GM12878 (cell line): ENCODE data around the gene SGCB. TPM values are rescaled to one million over a fixed set of nuclear protein-coding genes. Genes with fewer than 3 reads are reported as not detected.

Experiments used
- ATAC-seq: fragments of 200-7000 bp; cut with Tn5 transposase; 3 replicates; pipeline ENCODE4 v1.9.1; 2020; ENCODE audit warnings: mild to moderate bottlenecking, moderate library complexity
- BruUV-seq: library from RNA; stranded (reverse); fragments of 400-500 nt; replicated peaks from 2 replicates; lab custom pipeline; 2021; lab: Mats Ljungman, UMichigan
- CTCF ChIA-PET: fragments of 300-600 bp; sonication (Branson Sonifier 250); formaldehyde crosslinking; extraction: SDS; loops from one replicate; lab custom pipeline; 2021; ENCODE audit warnings: inconsistent platforms; lab: Yijun Ruan, JAX
- POLR2A ChIA-PET: fragments of 350-600 bp; formaldehyde crosslinking; extraction: SDS; loops from one replicate; lab custom pipeline; 2021; ENCODE audit warnings: inconsistent platforms; lab: Charles Lee
- RAD21 ChIA-PET: fragments of 300-600 bp; sonication (Branson Sonifier 250); formaldehyde crosslinking; loops from one replicate; lab custom pipeline; 2023; ENCODE audit warnings: antibody characterized with exemption; ENCODE audit not compliant: unreplicated experiment; lab: Charles Lee
- SMC1A ChIA-PET: fragments of 300-600 bp; sonication (Branson Sonifier 250); formaldehyde crosslinking; loops from one replicate; lab custom pipeline; 2023; ENCODE audit not compliant: unreplicated experiment, uncharacterized antibody; lab: Charles Lee
- DNase-seq: peaks from one replicate; pipeline ENCODE4 v3.0.0-alpha.2; 2011; ENCODE audit warnings: low read depth, low spot score
- FAIRE-seq: peaks from 3 replicates; lab custom pipeline; 2011; peaks lifted over from hg19 to GRCh38; lab: Jason Lieb, UNC
- H2AFZ ChIP-seq: 2 replicates; pipeline ENCODE4 v1.6.0; 2011; ENCODE audit warnings: low read depth, low read length, control low read depth; ENCODE audit not compliant: control insufficient read depth
- H3K27ac ChIP-seq: 2 replicates; pipeline ENCODE4 v1.5.1; 2011; ENCODE audit warnings: control low read depth; ENCODE audit not compliant: control insufficient read depth, insufficient read depth
- H3K27me3 ChIP-seq, 2 experiments: replicated peaks in 1 of 2; 2 replicates each; pipeline versions ENCODE4 v1.6.0 to v1.6.1; 2011; ENCODE audit warnings: low read length in 1 of 2; ENCODE audit not compliant: control insufficient read depth in 2 of 2, insufficient read depth in 2 of 2
- H3K36me3 ChIP-seq, 2 experiments: 2 replicates each; pipeline ENCODE4 v1.5.1; 2011; ENCODE audit warnings: low read length in 1 of 2; ENCODE audit not compliant: control insufficient read depth in 2 of 2, insufficient read depth in 2 of 2
- H3K4me1 ChIP-seq: 2 replicates; pipeline ENCODE4 v1.6.1; 2011; ENCODE audit warnings: mild to moderate bottlenecking, low read length, moderate library complexity, mixed read lengths; ENCODE audit not compliant: control insufficient read depth, insufficient read depth
- H3K4me2 ChIP-seq: 2 replicates; pipeline ENCODE4 v1.6.0; 2011; ENCODE audit warnings: control low read depth; ENCODE audit not compliant: control insufficient read depth, insufficient read depth
- H3K4me3 ChIP-seq: fragments of 200-600 bp; sonication (generic); 2 replicates; pipeline ENCODE4 v1.5.1; 2016
- H3K79me2 ChIP-seq: 2 replicates; pipeline ENCODE4 v1.6.0; 2011; ENCODE audit warnings: low read length; ENCODE audit not compliant: control insufficient read depth, insufficient read depth
- H3K9ac ChIP-seq: 2 replicates; pipeline ENCODE4 v1.8.0; 2011; ENCODE audit warnings: low read length, control low read depth, mixed read lengths; ENCODE audit not compliant: control insufficient read depth, insufficient read depth
- H3K9me3 ChIP-seq: replicated peaks from 3 replicates; pipeline ENCODE4 v1.5.1; 2011; ENCODE audit warnings: mild to moderate bottlenecking, low read length; ENCODE audit not compliant: control insufficient read depth, insufficient read depth
- H4K20me1 ChIP-seq: 2 replicates; pipeline ENCODE4 v1.6.0; 2011; ENCODE audit not compliant: control insufficient read depth, insufficient read depth
- ATF7 ChIP-seq: fragments of 450-650 bp; IDR thresholded peaks from 2 replicates; pipeline ENCODE4 v1.6.1; 2016; ENCODE audit warnings: low read depth, mild to moderate bottlenecking
- FOXK2 ChIP-seq: fragments of 450-650 bp; IDR thresholded peaks from 2 replicates; pipeline ENCODE4 v1.6.1; 2017; ENCODE audit warnings: mild to moderate bottlenecking, moderate library complexity
- FOXM1 ChIP-seq: IDR thresholded peaks from 2 replicates; pipeline ENCODE4 v1.6.1; 2012; ENCODE audit warnings: low read depth, mild to moderate bottlenecking, inconsistent platforms, low read length, moderate library complexity
- MTA2 ChIP-seq: fragments of 450-650 bp; IDR thresholded peaks from 2 replicates; pipeline ENCODE4 v1.6.1; 2016; ENCODE audit warnings: low read depth, mild to moderate bottlenecking, moderate library complexity
- PAX5 ChIP-seq: IDR thresholded peaks from 2 replicates; pipeline ENCODE4 v1.6.1; 2011; ENCODE audit warnings: low read depth, low read length, borderline replicate concordance
- SIX5 ChIP-seq: IDR thresholded peaks from 2 replicates; pipeline ENCODE4 v1.6.1; 2011; ENCODE audit warnings: mild to moderate bottlenecking, low read depth, low read length, moderate library complexity; ENCODE audit not compliant: severe bottlenecking
- SPI1 ChIP-seq: IDR thresholded peaks from 2 replicates; pipeline ENCODE4 v1.6.1; 2011; ENCODE audit warnings: low read depth, mild to moderate bottlenecking, low read length, moderate library complexity, borderline replicate concordance; ENCODE audit not compliant: insufficient read depth
- SREBF2 ChIP-seq: IDR thresholded peaks from 2 replicates; pipeline ENCODE4 v1.6.1; 2012; ENCODE audit warnings: mild to moderate bottlenecking, low read length
- TAF1 ChIP-seq: IDR thresholded peaks from 2 replicates; pipeline ENCODE4 v1.6.1; 2011; ENCODE audit warnings: mild to moderate bottlenecking, low read depth, low read length, borderline replicate concordance
- WGBS: methylation state at CpG from one replicate; pipeline ENCODE4 v1.1.6; 2016; ENCODE audit warnings: low lambda C conversion rate; ENCODE audit not compliant: insufficient replicate concordance, insufficient coverage; ENCODE audit errors: missing lambda C conversion rate; 5-methylcytosine and 5-hydroxymethylcytosine counted together
- in situ Hi-C: fragments of 300-500 bp; cut with MboI; formaldehyde crosslinking; loops from 9 replicates; pipeline ENCODE4 v1.14.3; 2018; ENCODE audit warnings: mixed read lengths
- intact Hi-C: fragments of 100-400 bp; cut with micrococcal nuclease; formaldehyde crosslinking; loops from one replicate; pipeline ENCODE4 v1.14.2; 2022; ENCODE audit not compliant: unreplicated experiment
- polyA plus RNA-seq, 11 experiments: library from polyadenylated mRNA; depleted of rRNA in 4 of 11; unstranded in 6 of 11; stranded (reverse) in 5 of 11; fragments of >200 nt; fragmentation: Nextera tagmentation in 4 of 11; fragmentation: Illumina TruSeq in 1 of 11; extraction: Ambion mirVana in 4 of 11; extraction: Trizol in 1 of 11; gene quantifications; 1 replicate in 1 of 11; 2 replicates in 10 of 11; pipeline versions ENCODE4 v1.2.1 to v1.2.3, GENCODE V29; 2011 to 2016; ENCODE audit warnings: inconsistent platforms in 2 of 11, missing spikeins in 2 of 11, low read depth in 1 of 11
- total RNA-seq, 4 experiments: library from RNA; depleted of rRNA in 3 of 4; stranded (reverse); fragments of >200 nt in 3 of 4; fragmentation: Illumina TruSeq in 1 of 4; extraction: Trizol in 1 of 4; gene quantifications; 2 replicates each; pipeline versions ENCODE4 v1.2.1 to v1.2.3, GENCODE V29; 2013 to 2021
- TF ChIP-seq, protein P1 (sequence below): fragments of 450-650 bp; IDR thresholded peaks from 2 replicates; pipeline ENCODE4 v1.6.1; 2018; ENCODE audit warnings: mild to moderate bottlenecking, low read depth, moderate library complexity; ENCODE audit not compliant: partially characterized antibody
- TF ChIP-seq, protein P2 (sequence below): IDR thresholded peaks from 2 replicates; pipeline ENCODE4 v1.6.1; 2011; ENCODE audit warnings: borderline replicate concordance, low read depth, mild to moderate bottlenecking, moderate library complexity, low read length; ENCODE audit not compliant: insufficient read depth, poor library complexity, severe bottlenecking

The SGCB gene
- total and polyA plus RNA-seq, 10 of the 15 experiments (the other 5 are each of a cell fraction or from before 2014, with no cell fraction given), result 4.7 to 13.2 (median 7.4) TPM

DNA sequence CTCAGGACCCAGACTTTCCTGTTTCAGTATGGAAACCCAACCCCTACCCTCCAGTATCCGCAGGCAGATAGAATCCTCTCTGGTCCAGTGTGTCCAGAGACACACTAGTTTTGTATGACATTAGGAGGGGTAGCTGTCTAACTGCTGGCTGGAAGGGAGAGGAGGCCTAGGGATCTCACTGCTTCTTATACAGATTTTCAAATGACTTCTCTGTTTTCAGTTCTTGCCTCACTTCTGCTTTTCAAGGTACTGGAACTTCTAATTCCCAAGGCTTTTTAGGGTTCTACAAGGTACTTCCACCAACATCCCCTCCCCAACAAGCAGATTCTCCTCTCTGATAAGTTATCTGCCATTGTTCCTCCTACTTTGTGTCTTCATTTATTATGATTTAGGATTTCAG is 6.1 kb downstream of the SGCB start:
- intact Hi-C loops, result loop anchor here (2.0 to 10.0 kb wide), 2 partner anchors 189 to 613 kb away; partner anchors contain the start of gene DCUN1D4
- no peak for DNase-seq
- H3K27ac ChIP-seq, result no peak overlapping the region
- ChIA-PET CTCF (no interaction called here), RAD21 (no interaction called here), SMC1A (no interaction called here), POLR2A (no interaction called here)
- no peak overlapping the region for H3K9ac ChIP-seq
- H3K4me3 ChIP-seq, result no peak overlapping the region
- H4K20me1 ChIP-seq, result no peaks in the 10 kb centered on the region
- no peak for FAIRE-seq
- in situ Hi-C loops, result no loop called here
- WGBS, result 100% methylated on average over 1 of the region's 1 CpG
- TF ChIP-seq, protein P1, sequence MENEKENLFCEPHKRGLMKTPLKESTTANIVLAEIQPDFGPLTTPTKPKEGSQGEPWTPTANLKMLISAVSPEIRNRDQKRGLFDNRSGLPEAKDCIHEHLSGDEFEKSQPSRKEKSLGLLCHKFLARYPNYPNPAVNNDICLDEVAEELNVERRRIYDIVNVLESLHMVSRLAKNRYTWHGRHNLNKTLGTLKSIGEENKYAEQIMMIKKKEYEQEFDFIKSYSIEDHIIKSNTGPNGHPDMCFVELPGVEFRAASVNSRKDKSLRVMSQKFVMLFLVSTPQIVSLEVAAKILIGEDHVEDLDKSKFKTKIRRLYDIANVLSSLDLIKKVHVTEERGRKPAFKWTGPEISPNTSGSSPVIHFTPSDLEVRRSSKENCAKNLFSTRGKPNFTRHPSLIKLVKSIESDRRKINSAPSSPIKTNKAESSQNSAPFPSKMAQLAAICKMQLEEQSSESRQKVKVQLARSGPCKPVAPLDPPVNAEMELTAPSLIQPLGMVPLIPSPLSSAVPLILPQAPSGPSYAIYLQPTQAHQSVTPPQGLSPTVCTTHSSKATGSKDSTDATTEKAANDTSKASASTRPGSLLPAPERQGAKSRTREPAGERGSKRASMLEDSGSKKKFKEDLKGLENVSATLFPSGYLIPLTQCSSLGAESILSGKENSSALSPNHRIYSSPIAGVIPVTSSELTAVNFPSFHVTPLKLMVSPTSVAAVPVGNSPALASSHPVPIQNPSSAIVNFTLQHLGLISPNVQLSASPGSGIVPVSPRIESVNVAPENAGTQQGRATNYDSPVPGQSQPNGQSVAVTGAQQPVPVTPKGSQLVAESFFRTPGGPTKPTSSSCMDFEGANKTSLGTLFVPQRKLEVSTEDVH, result no peak
- TF ChIP-seq SPI1, result peak; percentile 57
- no peak overlapping the region for H3K4me2 ChIP-seq
- no peaks in the 10 kb centered on the region for H3K36me3 ChIP-seq
- H3K4me1 ChIP-seq, result no peaks in the 10 kb centered on the region
- no peak overlapping the region for H2AFZ ChIP-seq
- H3K9me3 ChIP-seq, result no peaks in the 10 kb centered on the region
- ATAC-seq, result no peak
- no peaks in the 10 kb centered on the region for H3K79me2 ChIP-seq
- H3K27me3 ChIP-seq, result no peaks in the 10 kb centered on the region
- no TSS peak for BruUV-seq

DNA sequence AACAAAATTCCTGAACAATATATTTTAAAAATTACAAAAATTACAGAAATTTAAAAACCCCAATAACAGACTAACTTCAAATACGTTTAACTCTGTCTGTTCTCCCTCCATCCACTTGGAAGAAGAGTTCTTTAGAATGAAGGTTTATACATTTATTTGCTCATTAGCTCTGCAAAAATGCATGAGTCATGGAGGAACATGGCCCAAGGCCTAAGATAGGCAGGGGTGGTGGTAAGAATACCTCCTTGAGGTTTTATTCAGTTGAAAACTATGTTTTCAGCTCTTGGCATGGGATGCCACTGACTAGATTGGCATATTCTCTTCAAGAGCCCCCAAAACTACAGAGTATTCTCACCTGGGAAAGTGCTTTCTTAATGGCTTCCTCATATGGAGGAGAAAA is 9.1 kb downstream of the SGCB start:
- ATAC-seq, result no peak
- ChIA-PET POLR2A (no interaction called here), SMC1A (no interaction called here), CTCF (interaction anchor here (0.8 to 2.1 kb wide), 2 partner anchors 134 to 197 kb away, joined by 3 to 12 read pairs; no protein-coding TSS in a partner anchor)
- Histone ChIP-seq H3K9ac (no peak overlapping the region), H4K20me1 (no peaks in the 10 kb centered on the region), H3K4me1 (no peaks in the 10 kb centered on the region), H3K79me2 (no peaks in the 10 kb centered on the region), H3K4me3 (no peak overlapping the region), H3K36me3 (peaks cover 0 to 5% of the 10 kb centered on the region in 2 experiments; a peak in 1 of 4 replicates), H3K4me2 (no peak overlapping the region), H2AFZ (no peak overlapping the region), H3K9me3 (no peaks in the 10 kb centered on the region)
- 90% methylated on average over 1 of the region's 1 CpG for WGBS
- intact Hi-C loops (no loop called here), in situ Hi-C loops (loop anchor here (5.0 kb wide), 1 partner anchor 137 kb away; no protein-coding TSS in a partner anchor)
- FAIRE-seq, result no peak
- TF ChIP-seq MTA2 (no peak), FOXK2 (no peak), PAX5 (no peak), TAF1 (no peak), SIX5 (no peak), ATF7 (no peak), FOXM1 (no peak), SREBF2 (no peak)
- TF ChIP-seq, protein P2, sequence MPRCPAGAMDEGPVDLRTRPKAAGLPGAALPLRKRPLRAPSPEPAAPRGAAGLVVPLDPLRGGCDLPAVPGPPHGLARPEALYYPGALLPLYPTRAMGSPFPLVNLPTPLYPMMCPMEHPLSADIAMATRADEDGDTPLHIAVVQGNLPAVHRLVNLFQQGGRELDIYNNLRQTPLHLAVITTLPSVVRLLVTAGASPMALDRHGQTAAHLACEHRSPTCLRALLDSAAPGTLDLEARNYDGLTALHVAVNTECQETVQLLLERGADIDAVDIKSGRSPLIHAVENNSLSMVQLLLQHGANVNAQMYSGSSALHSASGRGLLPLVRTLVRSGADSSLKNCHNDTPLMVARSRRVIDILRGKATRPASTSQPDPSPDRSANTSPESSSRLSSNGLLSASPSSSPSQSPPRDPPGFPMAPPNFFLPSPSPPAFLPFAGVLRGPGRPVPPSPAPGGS, result no peak
- TF ChIP-seq, all 136 proteins: peak for 0
- Histone ChIP-seq H3K27me3 (no peaks in the 10 kb centered on the region), H3K27ac (no peak overlapping the region)
- RAD21 ChIA-PET, result no interaction called here
- BruUV-seq, result no TSS peak
- DNase-seq, result no peak
